ENCODE data around the gene FOXF1.

DNA sequence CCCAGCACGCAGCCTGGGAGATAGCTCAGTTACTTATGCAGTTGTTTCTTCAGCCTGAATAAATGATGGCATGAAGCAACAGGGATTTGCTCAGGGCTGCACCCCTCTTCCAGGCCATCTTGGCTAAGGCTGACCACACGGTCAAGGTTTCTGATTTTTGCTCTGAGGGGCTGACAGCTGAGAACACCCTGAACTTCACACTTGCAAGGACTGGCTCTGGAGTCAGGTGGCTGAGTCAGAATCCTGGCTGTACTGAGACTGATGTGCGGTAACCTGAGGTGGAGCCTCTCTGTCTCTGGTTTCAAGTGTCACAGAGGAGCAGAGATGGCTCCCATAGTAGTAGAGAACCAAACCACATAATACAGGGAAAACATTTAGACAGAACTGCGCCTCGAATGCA lies 40.0 kb downstream of the FOXF1 start:
- no peak for TF ChIP-seq POLR2AphosphoS5 (IDR thresholded peaks at IDR 0.05; ENCODE audit: low read depth, low read length)
- no peak for TF ChIP-seq POLR2A (IDR thresholded peaks at IDR 0.05; ENCODE audit: low read depth, low read length)

Measured in GM12892 (cell line).